ENCODE measurements around the gene RAD9A. TPM values are rescaled to one million over a fixed set of nuclear protein-coding genes. Genes with fewer than 3 reads are reported as not detected.

RAD9A gene
- total RNA-seq, 4 donors from 2014 or later, result 5.5 to 18.0 (median 10.4) TPM

DNA sequence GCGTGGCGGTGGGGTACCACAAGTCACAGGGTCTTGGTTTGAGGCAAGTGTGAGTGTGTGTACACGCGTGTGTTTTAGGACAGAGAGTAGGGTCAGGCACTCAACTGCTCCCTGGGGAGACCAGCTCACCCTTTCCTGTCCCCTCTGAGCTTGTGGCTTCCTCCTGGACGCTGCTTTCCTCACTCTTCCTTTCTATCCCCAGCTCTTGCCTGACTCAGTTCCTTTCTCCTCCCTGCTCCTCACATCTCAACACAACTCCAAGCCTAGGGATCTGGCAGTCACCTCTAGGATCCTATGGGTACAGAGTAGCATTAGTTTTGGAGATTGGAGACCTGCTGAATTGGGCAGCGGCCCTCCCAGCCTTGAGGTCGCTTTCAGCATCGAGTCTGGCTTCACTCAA, 22.5 kb upstream of the RAD9A start:
- TF ChIP-seq, protein P1, sequence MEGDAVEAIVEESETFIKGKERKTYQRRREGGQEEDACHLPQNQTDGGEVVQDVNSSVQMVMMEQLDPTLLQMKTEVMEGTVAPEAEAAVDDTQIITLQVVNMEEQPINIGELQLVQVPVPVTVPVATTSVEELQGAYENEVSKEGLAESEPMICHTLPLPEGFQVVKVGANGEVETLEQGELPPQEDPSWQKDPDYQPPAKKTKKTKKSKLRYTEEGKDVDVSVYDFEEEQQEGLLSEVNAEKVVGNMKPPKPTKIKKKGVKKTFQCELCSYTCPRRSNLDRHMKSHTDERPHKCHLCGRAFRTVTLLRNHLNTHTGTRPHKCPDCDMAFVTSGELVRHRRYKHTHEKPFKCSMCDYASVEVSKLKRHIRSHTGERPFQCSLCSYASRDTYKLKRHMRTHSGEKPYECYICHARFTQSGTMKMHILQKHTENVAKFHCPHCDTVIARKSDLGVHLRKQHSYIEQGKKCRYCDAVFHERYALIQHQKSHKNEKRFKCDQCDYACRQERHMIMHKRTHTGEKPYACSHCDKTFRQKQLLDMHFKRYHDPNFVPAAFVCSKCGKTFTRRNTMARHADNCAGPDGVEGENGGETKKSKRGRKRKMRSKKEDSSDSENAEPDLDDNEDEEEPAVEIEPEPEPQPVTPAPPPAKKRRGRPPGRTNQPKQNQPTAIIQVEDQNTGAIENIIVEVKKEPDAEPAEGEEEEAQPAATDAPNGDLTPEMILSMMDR (IDR thresholded peaks at IDR 0.05), result no peak
- no peak for ATAC-seq (ENCODE audit: low FRiP score)
- DNase-seq (ENCODE audit: low spot score), result no peak

DNA sequence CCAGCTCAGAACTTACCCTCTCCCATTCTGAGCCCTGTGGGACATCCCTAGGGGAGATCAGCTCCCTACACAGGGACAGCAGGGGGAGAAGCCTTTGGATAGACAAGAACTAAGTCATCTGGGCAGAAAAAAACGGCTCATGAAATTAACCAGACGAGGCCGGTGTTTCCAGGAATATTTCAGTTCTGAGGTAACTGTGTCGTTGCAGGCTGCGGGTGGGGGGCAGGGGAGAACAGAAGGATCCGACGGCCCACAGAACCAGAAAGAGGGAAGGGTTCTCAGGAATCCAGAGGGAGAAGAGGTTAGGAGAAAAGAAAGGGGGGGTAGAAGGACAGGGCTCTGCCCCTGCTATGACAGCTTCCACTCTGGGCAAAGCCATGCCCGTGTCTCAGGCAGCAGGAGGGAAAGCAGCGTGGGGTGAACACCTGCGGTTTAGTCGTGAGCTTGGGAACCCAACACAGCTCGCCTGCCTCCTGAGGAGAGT, 21.9 kb upstream of the RAD9A start:
- ATAC-seq (ENCODE audit: low FRiP score), result no peak
- TF ChIP-seq, protein P1 (IDR thresholded peaks at IDR 0.05), result no peak
- DNase-seq (ENCODE audit: low spot score), result no peak

DNA sequence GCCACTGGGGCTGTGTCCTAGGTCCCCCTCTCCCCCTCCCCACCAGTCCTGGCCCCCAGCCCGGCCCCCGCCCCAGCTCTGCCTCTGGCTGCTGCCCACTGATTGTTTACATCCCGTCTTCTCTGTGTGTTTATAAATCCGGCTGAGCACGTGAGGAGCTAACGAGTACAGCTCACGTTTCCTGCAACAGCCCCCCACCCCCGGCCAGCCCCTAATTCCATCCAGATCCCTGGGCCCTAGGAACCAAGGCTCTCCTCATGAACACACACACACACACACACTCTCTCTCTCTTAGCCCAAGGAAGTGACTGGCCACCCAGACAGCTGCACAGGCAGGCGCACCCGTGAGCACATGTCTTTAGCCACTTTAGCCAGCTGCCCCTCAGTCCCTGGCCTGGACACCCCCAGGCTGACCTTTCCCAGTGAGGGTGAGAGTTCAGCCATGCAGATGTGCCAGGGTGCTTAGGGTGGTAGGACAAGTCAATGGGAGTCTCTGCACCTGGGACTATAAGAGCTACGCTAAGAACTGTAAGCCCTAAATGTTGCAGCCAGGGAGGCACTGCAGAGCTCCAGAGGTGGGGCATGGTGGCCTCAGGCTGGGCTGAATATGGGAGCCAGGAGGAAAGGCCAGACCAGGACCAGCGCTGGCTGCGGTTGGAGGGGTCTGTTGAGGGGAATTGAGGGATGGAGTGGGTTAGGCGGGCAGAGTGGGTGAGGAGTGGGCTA, 21.3 kb upstream of the RAD9A start:
- DNase-seq (ENCODE audit: low spot score) (no peak), ATAC-seq (ENCODE audit: low FRiP score) (no peak)
- TF ChIP-seq, protein P1 (IDR thresholded peaks at IDR 0.05), result no peak

DNA sequence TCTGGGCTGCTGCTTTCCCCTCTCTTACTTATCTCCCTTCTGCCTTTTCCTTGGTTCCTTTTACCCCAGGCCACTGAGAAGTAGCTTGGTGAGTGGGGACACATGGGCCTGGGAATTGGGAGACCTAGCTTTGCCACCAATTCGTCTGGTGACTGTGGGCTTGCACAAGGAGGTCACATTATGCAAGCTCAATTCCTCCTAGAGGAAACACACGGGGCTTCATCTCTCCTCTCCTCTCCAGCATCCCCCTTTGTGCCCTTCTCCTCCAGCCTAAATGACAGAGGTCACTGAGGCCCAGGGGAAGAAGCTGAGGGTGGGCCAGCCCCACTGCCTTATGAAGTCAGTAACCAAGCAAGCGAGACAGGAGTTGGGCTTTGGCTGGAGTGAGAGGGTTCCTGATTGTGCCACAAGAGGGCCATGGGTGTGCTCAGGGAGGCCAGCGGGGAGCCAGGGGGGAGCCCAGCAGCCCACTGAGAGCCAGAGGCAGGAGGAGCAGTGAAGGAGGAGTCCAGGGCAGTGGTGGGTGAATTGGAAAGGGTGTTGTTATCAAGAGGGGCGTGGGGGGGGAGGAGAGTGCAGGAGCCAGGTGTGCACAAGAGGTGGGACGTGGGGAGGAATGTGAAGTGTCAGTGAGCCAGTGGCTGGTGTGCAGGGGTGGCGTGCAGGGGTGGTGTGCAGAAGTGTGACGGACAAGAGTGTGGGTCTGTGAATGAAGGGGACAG, 20.4 kb upstream of the RAD9A start:
- no peak for ATAC-seq (ENCODE audit: low FRiP score)
- TF ChIP-seq, protein P1 (IDR thresholded peaks at IDR 0.05), result peak in 1 of 3 donors; percentile 7
- DNase-seq (ENCODE audit: low spot score), result no peak

DNA sequence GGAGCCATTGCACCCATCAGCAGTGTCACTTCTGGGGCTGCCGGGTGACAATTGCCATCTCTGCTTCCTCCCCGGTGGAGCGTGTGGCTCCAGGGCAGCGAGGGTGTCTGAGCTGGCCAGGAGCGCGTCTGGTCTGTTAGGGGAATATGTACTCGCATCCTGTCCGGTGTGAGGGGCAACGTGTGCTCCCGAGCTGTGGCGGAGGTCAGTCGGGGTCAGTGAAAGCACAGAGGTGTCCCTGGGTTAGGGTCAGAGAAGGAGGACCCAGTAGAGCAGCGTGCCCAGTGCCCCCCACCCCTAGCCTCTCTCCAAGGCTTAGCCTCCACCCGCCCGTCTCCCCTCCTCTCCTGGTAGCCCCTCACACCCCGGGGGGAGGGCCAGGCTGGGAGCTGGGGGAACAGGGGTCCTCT, 19.9 kb upstream of the RAD9A start:
- DNase-seq (ENCODE audit: low spot score) (no peak), ATAC-seq (ENCODE audit: low FRiP score) (no peak)
- TF ChIP-seq, protein P1 (IDR thresholded peaks at IDR 0.05), result no peak

DNA sequence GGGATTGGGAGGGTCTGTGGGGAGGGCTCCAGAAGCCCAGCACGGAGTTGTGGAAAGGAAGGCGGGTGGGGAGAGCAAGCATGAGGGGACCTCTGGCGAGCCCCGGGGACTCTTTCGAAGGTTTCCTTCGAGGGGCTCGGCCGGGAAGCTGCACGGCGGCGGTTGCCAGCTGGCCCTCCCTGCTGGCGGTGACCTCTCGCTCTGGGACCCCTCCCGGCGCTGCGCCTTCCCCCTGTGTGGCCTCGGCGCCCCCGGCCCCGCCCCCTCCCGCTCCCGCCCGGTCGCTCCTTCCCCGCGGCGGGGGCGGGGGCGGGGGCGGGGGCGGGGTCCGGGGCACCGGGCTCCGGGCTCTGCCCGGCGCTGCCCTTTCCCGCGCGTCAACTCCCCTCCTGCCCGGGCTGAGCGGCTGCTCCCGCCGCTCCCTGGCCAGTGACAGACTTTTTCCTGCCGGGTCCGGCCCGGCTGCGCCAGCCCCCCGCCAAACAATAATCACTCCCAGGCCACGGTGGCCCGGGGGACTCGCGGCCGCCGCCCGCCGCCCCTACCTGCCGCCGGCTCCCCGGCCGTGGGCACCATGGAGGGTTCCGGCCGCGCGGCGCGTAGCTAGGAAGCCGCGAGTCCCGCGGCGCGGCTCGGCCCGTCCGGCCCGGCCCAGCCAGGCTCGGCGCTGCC, 19.3 kb upstream of the RAD9A start:
- ATAC-seq (ENCODE audit: low FRiP score), result no peak
- DNase-seq (ENCODE audit: low spot score), result no peak
- TF ChIP-seq, protein P1 (IDR thresholded peaks at IDR 0.05), result no peak

Data from omental fat pad (tissue), 4 donors.